Panc1 (cell line): ENCODE data around the gene CABLES2. TPM values are rescaled to one million over a fixed set of nuclear protein-coding genes. Genes with fewer than 3 reads are reported as not detected.

ENCODE experiments used
- ATAC-seq: fragments of 200-7000 bp; cut with Tn5 transposase; 2 replicates; pipeline ENCODE4 v1.9.1; 2020; ENCODE audit warnings: mild to moderate bottlenecking, moderate library complexity
- BruUV-seq: library from RNA; stranded (reverse); fragments of 400-500 nt; replicated peaks from 2 replicates; lab custom pipeline; 2021; lab: Mats Ljungman, UMichigan
- CTCF ChIA-PET: fragments of 300-600 bp; sonication (Branson Sonifier 250); formaldehyde crosslinking; loops from one replicate; lab custom pipeline; 2022; ENCODE audit warnings: antibody characterized with exemption; lab: Charles Lee
- POLR2A ChIA-PET: fragments of 300-600 bp; sonication (Branson Sonifier 250); formaldehyde crosslinking; loops from one replicate; lab custom pipeline; 2022; ENCODE audit warnings: antibody characterized with exemption; lab: Charles Lee
- DNase-seq: peaks from one replicate; pipeline ENCODE4 v3.0.0-alpha.2; 2010; ENCODE audit warnings: low read depth, low spot score
- H3K27ac ChIP-seq: 2 replicates; pipeline ENCODE4 v1.5.1; 2011; ENCODE audit warnings: mild to moderate bottlenecking, low read length, inconsistent platforms
- H3K27me3 ChIP-seq: fragments of 200-500 bp; sonication (Bioruptor generic); 2 replicates; pipeline ENCODE4 v1.6.0; 2014; ENCODE audit warnings: low read length, inconsistent platforms; ENCODE audit not compliant: control insufficient read depth, insufficient read depth
- H3K36me3 ChIP-seq: fragments of 200-500 bp; sonication (Bioruptor generic); 2 replicates; pipeline ENCODE4 v1.5.1; 2014; ENCODE audit warnings: inconsistent platforms, mild to moderate bottlenecking, low read length, moderate library complexity; ENCODE audit not compliant: control insufficient read depth, insufficient read depth
- H3K4me1 ChIP-seq: 2 replicates; pipeline ENCODE4 v1.5.1; 2011; ENCODE audit warnings: inconsistent platforms, mild to moderate bottlenecking, low read length, moderate library complexity; ENCODE audit not compliant: control insufficient read depth, insufficient read depth
- H3K4me3 ChIP-seq, 2 experiments: 2 replicates each; pipeline ENCODE4 v1.5.1; 2011 to 2012; ENCODE audit warnings: low read depth in 2 of 2, low read length in 2 of 2, mild to moderate bottlenecking in 2 of 2, inconsistent platforms in 1 of 2, moderate library complexity in 1 of 2
- H3K9me3 ChIP-seq: fragments of 200-500 bp; sonication (Bioruptor generic); 2 replicates; pipeline ENCODE4 v1.5.1; 2014; ENCODE audit warnings: low read depth, mild to moderate bottlenecking, inconsistent platforms, low read length, moderate library complexity; ENCODE audit not compliant: control insufficient read depth, insufficient read depth
- CTCF ChIP-seq: fragments of 450-650 bp; IDR thresholded peaks from 2 replicates; pipeline ENCODE4 v1.5.1; 2017; ENCODE audit warnings: mild to moderate bottlenecking
- POLR2AphosphoS5 ChIP-seq: IDR thresholded peaks from 2 replicates; pipeline ENCODE4 v1.6.1; 2012; ENCODE audit warnings: mild to moderate bottlenecking, low read depth, low read length, moderate library complexity
- REST ChIP-seq, 2 experiments: IDR thresholded peaks; 2 replicates each; pipeline ENCODE4 v1.6.1; 2011 to 2012; ENCODE audit warnings: low read depth in 2 of 2, control low read depth in 1 of 2, low read length in 1 of 2, mild to moderate bottlenecking in 1 of 2, moderate library complexity in 1 of 2; ENCODE audit not compliant: insufficient read depth in 1 of 2
- SIN3A ChIP-seq: IDR thresholded peaks from 2 replicates; pipeline ENCODE4 v1.6.1; 2012; ENCODE audit warnings: low read depth, mild to moderate bottlenecking, low read length, moderate library complexity, borderline replicate concordance; ENCODE audit not compliant: insufficient read depth
- TCF7L2 ChIP-seq: IDR thresholded peaks from 2 replicates; pipeline ENCODE4 v1.6.1; 2011; ENCODE audit warnings: mild to moderate bottlenecking, low read depth, low read length, inconsistent platforms
- in situ Hi-C: cut with HindIII; loops from 2 replicates; pipeline ENCODE4 v1.10.0; 2016; ENCODE audit warnings: low sequenced_read_pairs, low pct_unique_long_range_greater_than_20kb
- intact Hi-C: fragments of 100-400 bp; cut with micrococcal nuclease; formaldehyde crosslinking; loops from one replicate; pipeline ENCODE4 v1.10.0; 2022; ENCODE audit not compliant: unreplicated experiment
- total RNA-seq: library from RNA; stranded (reverse); gene quantifications from one replicate; pipeline ENCODE4 v1.2.1, GENCODE V29; 2021; ENCODE audit not compliant: unreplicated experiment

CABLES2 gene
- total RNA-seq, 1 experiment from 2014 or later, result 9.8 TPM

GRCh38 chr20:62345681-62346370 lies 61.3 kb downstream of the CABLES2 start:
- no TSS peak for BruUV-seq
- TF ChIP-seq TCF7L2, result no peak
- no peak for TF ChIP-seq SIN3A
- TF ChIP-seq POLR2AphosphoS5, result no peak
- no peak for TF ChIP-seq REST (IDR thresholded peaks at IDR 0.05; ENCODE audit: insufficient read depth in 1 of 2, low read depth in 2 of 2, low read length in 1 of 2)
- no peak for TF ChIP-seq CTCF
- H3K27me3 ChIP-seq, result no peaks in the 10 kb centered on the region
- intact Hi-C loops (no loop called here), in situ Hi-C loops (no loop called here)
- DNase-seq (no peak), ATAC-seq (no peak)
- peaks cover 23% of the 10 kb centered on the region for H3K36me3 ChIP-seq
- no peaks in the 10 kb centered on the region; the same call in 1 of the 2 replicates for H3K9me3 ChIP-seq
- peaks cover 11% of the 10 kb centered on the region for H3K4me1 ChIP-seq
- ChIA-PET POLR2A (no interaction called here), CTCF (no interaction called here)
- H3K4me3 ChIP-seq, result no peak overlapping the region
- no peak overlapping the region for H3K27ac ChIP-seq

- Histone ChIP-seq H3K4me1 (peaks cover under 1% of the 10 kb centered on the region; the same call in 1 of the 2 replicates), H3K27ac (no peak overlapping the region), H3K36me3 (peaks cover 27% of the 10 kb centered on the region), H3K4me3 (no peak overlapping the region), H3K9me3 (no peaks in the 10 kb centered on the region; the same call in 1 of the 2 replicates), H3K27me3 (no peaks in the 10 kb centered on the region)
- ChIA-PET CTCF (no interaction called here), POLR2A (no interaction called here)
- in situ Hi-C loops, result no loop called here
- BruUV-seq, result no TSS peak
- no peak for TF ChIP-seq TCF7L2
- TF ChIP-seq CTCF, result no peak
- TF ChIP-seq SIN3A, result no peak
- no peak for TF ChIP-seq REST (IDR thresholded peaks at IDR 0.05; ENCODE audit: insufficient read depth in 1 of 2, low read depth in 2 of 2, low read length in 1 of 2)
- TF ChIP-seq POLR2AphosphoS5, result no peak
- ATAC-seq (no peak), DNase-seq (no peak)
- intact Hi-C loops, result loop anchor here (5.0 kb wide), 1 partner anchor 38 kb away; no protein-coding TSS in a partner anchor
These were observed 62.3 kb downstream of the CABLES2 start for GRCh38 chr20:62344782-62345181.
